ENCODE results near the gene ADAM22. TPM values are rescaled to one million over a fixed set of nuclear protein-coding genes. Genes with fewer than 3 reads are reported as not detected.

The ADAM22 gene
- total RNA-seq, 1 experiment from 2014 or later: 14.0 TPM

- Histone ChIP-seq H3K79me2 (ENCODE audit: low read depth) (no peaks in the 10 kb centered on the region), H3K4me2 (no peak overlapping the region), H3K4me3 (no peak overlapping the region), H3K9me2 (ENCODE audit: insufficient read depth) (no peaks in the 10 kb centered on the region), H3K9me3 (ENCODE audit: insufficient read depth, low read depth) (no peaks in the 10 kb centered on the region), H3K27me3 (ENCODE audit: insufficient read depth, low read depth) (no peaks in the 10 kb centered on the region), H3F3A (ENCODE audit: insufficient read depth, low read depth) (no peaks in the 10 kb centered on the region), H4K20me1 (ENCODE audit: insufficient read depth) (no peaks in the 10 kb centered on the region), H3K36me3 (ENCODE audit: low read depth) (no peaks in the 10 kb centered on the region), H2AFZ (no peak overlapping the region), H3K27ac (no peak overlapping the region), H3K4me1 (replicated peaks; ENCODE audit: insufficient read depth) (no peaks in the 10 kb centered on the region)
- no TSS peak for BruUV-seq (replicated peaks)
- CTCF ChIA-PET: no interaction called here
- POLR2A ChIA-PET (ENCODE audit: unreplicated experiment): no interaction called here
- intact Hi-C loops (cut with micrococcal nuclease; ENCODE audit: unreplicated experiment): no loop called here
- no peak for DNase-seq
- no peak for TF ChIP-seq CTCF (conservative IDR thresholded peaks at IDR 0.05)
- no peak for TF ChIP-seq EZH2 (IDR thresholded peaks at IDR 0.05; ENCODE audit: low read depth)
Observed at GRCh38 chr7:88044069-88044468, 110.0 kb downstream of the ADAM22 start.

DNA sequence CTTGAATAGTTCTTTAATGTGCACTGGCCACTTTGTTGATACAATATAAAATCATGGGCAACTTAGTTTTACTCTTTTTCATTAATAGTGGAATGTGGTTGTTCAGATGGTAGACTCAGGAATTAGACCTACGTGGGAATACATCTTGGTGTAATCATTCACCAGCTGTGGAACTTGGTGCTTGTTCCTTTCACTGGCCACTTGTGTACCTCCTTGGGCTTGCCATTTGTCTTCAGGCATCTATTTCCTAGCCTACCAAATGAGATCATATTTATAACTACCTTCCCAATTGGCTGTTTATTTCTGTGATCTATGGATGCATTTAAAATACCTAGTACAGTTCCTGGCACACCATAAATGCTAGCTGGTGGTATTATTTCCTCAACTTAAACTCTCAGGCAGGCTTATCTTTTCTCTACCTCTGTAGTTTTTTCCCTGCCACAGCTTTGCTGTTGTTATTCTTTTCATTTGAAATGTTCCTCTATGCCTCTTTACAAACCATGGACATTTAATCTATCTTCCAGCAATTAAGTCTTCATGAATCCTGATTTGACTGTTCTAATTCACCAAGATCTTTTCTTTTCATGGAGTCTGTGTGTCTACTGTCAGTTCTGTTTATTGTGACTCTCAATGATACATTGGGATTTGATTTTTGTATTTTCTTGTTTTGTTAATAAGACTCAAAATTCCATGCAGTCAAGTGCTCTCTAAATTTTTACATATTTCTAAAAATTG is 113.0 kb downstream of the ADAM22 start:
- Histone ChIP-seq H3K4me1 (replicated peaks; ENCODE audit: insufficient read depth) (no peaks in the 10 kb centered on the region), H3K27ac (no peak overlapping the region), H3K27me3 (ENCODE audit: insufficient read depth, low read depth) (no peaks in the 10 kb centered on the region), H2AFZ (no peak overlapping the region), H3F3A (ENCODE audit: insufficient read depth, low read depth) (no peaks in the 10 kb centered on the region), H3K9me3 (ENCODE audit: insufficient read depth, low read depth) (no peaks in the 10 kb centered on the region), H3K4me2 (no peak overlapping the region), H3K9me2 (ENCODE audit: insufficient read depth) (no peaks in the 10 kb centered on the region), H3K79me2 (ENCODE audit: low read depth) (no peaks in the 10 kb centered on the region), H3K36me3 (ENCODE audit: low read depth) (no peaks in the 10 kb centered on the region), H3K4me3 (no peak overlapping the region), H4K20me1 (ENCODE audit: insufficient read depth) (no peaks in the 10 kb centered on the region)
- ChIA-PET POLR2A (ENCODE audit: unreplicated experiment) (no interaction called here), CTCF (no interaction called here)
- no TSS peak for BruUV-seq (replicated peaks)
- no peak for TF ChIP-seq EZH2 (IDR thresholded peaks at IDR 0.05; ENCODE audit: low read depth)
- intact Hi-C loops (cut with micrococcal nuclease; ENCODE audit: unreplicated experiment): no loop called here
- DNase-seq: no peak

DNA sequence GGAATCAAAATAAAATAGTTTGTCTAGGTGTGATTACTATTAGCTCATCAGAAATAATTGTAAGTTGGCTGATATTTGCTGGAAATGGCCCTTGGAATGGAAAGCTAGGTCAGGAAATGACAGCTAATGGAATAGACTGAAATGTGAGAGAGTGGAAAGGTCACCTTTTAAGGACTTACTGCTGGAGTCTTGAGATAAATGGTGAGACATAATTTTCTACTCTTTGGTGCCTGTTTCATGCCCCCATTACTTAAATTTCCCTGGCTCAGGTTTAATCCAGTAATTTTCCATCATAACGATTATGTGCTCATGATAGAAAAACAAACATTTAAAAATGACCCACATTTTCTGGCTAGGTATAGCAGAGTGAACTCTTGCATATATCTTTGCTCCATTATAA is 123.6 kb downstream of the ADAM22 start:
- ChIA-PET POLR2A (ENCODE audit: unreplicated experiment) (no interaction called here), CTCF (interaction anchor here (0.7 kb wide), 1 partner anchor 15 kb away, joined by 3 read pairs; no protein-coding TSS in a partner anchor)
- no peak overlapping the region for H3K27ac ChIP-seq
- H3K9me3 ChIP-seq (ENCODE audit: insufficient read depth, low read depth): no peaks in the 10 kb centered on the region
- DNase-seq: no peak
- no peaks in the 10 kb centered on the region for H3K4me1 ChIP-seq (replicated peaks; ENCODE audit: insufficient read depth)
- intact Hi-C loops (cut with micrococcal nuclease; ENCODE audit: unreplicated experiment): no loop called here
- H3K9me2 ChIP-seq (ENCODE audit: insufficient read depth): no peaks in the 10 kb centered on the region
- no peak overlapping the region for H3K4me2 ChIP-seq
- H3F3A ChIP-seq (ENCODE audit: insufficient read depth, low read depth): no peaks in the 10 kb centered on the region
- no peaks in the 10 kb centered on the region for H4K20me1 ChIP-seq (ENCODE audit: insufficient read depth)
- no peaks in the 10 kb centered on the region for H3K79me2 ChIP-seq (ENCODE audit: low read depth)
- H3K36me3 ChIP-seq (ENCODE audit: low read depth): no peaks in the 10 kb centered on the region
- H2AFZ ChIP-seq: no peak overlapping the region
- H3K4me3 ChIP-seq: no peak overlapping the region
- no TSS peak for BruUV-seq (replicated peaks)
- H3K27me3 ChIP-seq (ENCODE audit: insufficient read depth, low read depth): no peaks in the 10 kb centered on the region
- TF ChIP-seq EZH2 (IDR thresholded peaks at IDR 0.05; ENCODE audit: low read depth): no peak
- no peak for TF ChIP-seq CTCF (conservative IDR thresholded peaks at IDR 0.05)

- Histone ChIP-seq H3K27me3 (ENCODE audit: insufficient read depth, low read depth) (no peaks in the 10 kb centered on the region), H3F3A (ENCODE audit: insufficient read depth, low read depth) (no peaks in the 10 kb centered on the region), H3K79me2 (ENCODE audit: low read depth) (no peaks in the 10 kb centered on the region), H3K4me3 (no peak overlapping the region), H3K9me2 (ENCODE audit: insufficient read depth) (no peaks in the 10 kb centered on the region), H2AFZ (no peak overlapping the region), H3K9me3 (ENCODE audit: insufficient read depth, low read depth) (no peaks in the 10 kb centered on the region), H3K4me2 (no peak overlapping the region), H4K20me1 (ENCODE audit: insufficient read depth) (no peaks in the 10 kb centered on the region), H3K36me3 (ENCODE audit: low read depth) (no peaks in the 10 kb centered on the region), H3K27ac (no peak overlapping the region), H3K4me1 (replicated peaks; ENCODE audit: insufficient read depth) (no peaks in the 10 kb centered on the region)
- no peak for DNase-seq
- no TSS peak for BruUV-seq (replicated peaks)
- CTCF ChIA-PET: no interaction called here
- intact Hi-C loops (cut with micrococcal nuclease; ENCODE audit: unreplicated experiment): no loop called here
- POLR2A ChIA-PET (ENCODE audit: unreplicated experiment): interaction anchor here (0.7 kb wide), 1 partner anchor 109 kb away, joined by 4 read pairs; no protein-coding TSS in a partner anchor
- no peak for TF ChIP-seq CTCF (conservative IDR thresholded peaks at IDR 0.05)
- TF ChIP-seq EZH2 (IDR thresholded peaks at IDR 0.05; ENCODE audit: low read depth): no peak
Observed at GRCh38 chr7:88062238-88062637, 128.2 kb downstream of the ADAM22 start.
